ENCODE measurements around the gene TPSD1.

- TF ChIP-seq EZH2 (IDR thresholded peaks at IDR 0.05) (no peak), POLR2AphosphoS5 (IDR thresholded peaks at IDR 0.05; ENCODE audit: borderline replicate concordance, low read depth, low read length) (no peak), FOXP2 (optimal IDR thresholded peaks at IDR 0.05; ENCODE audit: control extremely low read depth, extremely low read length, insufficient read depth) (no peak)
Observed at GRCh38 chr16:1286513-1287094, 30.7 kb downstream of the TPSD1 start.

All from SK-N-MC (cell line).